HG02852 (cell line): ENCODE results near the gene EDC3.
"Not testable (repeated sequence)": the region's sequence is repeated elsewhere in the genome, so short reads cannot be mapped to it uniquely, and the experiment has no call there.

Experiments
- ATAC-seq: cut with Tn5 transposase; IDR thresholded peaks from one replicate; pipeline ENCODE4 v1.9.1; 2021; ENCODE audit warnings: mild to moderate bottlenecking, moderate library complexity; ENCODE audit not compliant: unreplicated experiment

EDC3 gene

GRCh38 chr15:74695597-74696397 lies at the start of gene EDC3:
EDC3 (minus strand) TSS chr15:74696024; CDS start chr15:74675124, 20,900 bp downstream.
- ATAC-seq, result peak; percentile 87

- ATAC-seq, result no peak
Measured at GRCh38 chr15:74742422-74742821, 46.6 kb upstream of the EDC3 start.

GRCh38 chr15:74738239-74738638 lies 42.4 kb upstream of the EDC3 start:
- ATAC-seq, result not testable (repeated sequence)

- ATAC-seq, result no peak
Measured at GRCh38 chr15:74735305-74735704, 39.5 kb upstream of the EDC3 start.

GRCh38 chr15:74733269-74733668 lies 37.4 kb upstream of the EDC3 start:
- ATAC-seq, result no peak

GRCh38 chr15:74732846-74733245 lies 37.0 kb upstream of the EDC3 start:
- no peak for ATAC-seq

- ATAC-seq, result no peak
Measured at GRCh38 chr15:74730619-74731316, 34.9 kb upstream of the EDC3 start.

GRCh38 chr15:74729372-74729771 lies 33.5 kb upstream of the EDC3 start:
- ATAC-seq, result not testable (repeated sequence)

GRCh38 chr15:74728699-74729098 lies 32.9 kb upstream of the EDC3 start:
- ATAC-seq, result not testable (repeated sequence)

- no peak for ATAC-seq
Measured at GRCh38 chr15:74727727-74728126, 31.9 kb upstream of the EDC3 start.

- no peak for ATAC-seq
Measured at GRCh38 chr15:74726774-74727164, 30.9 kb upstream of the EDC3 start.

GRCh38 chr15:74725845-74726773 lies 30.3 kb upstream of the EDC3 start:
- ATAC-seq, result no peak

GRCh38 chr15:74725225-74725774 lies 29.5 kb upstream of the EDC3 start, which contains the start of gene CYP1A1:
CYP1A1 (minus strand) TSS chr15:74725528; CDS start chr15:74723097, 2,431 bp downstream.
- no peak for ATAC-seq

GRCh38 chr15:74724570-74725224 lies 28.9 kb upstream of the EDC3 start:
- ATAC-seq, result no peak

GRCh38 chr15:74723754-74724334 lies 28.0 kb upstream of the EDC3 start:
- no peak for ATAC-seq

- ATAC-seq, result no peak
Measured at GRCh38 chr15:74723187-74723586, 27.4 kb upstream of the EDC3 start.

- ATAC-seq, result no peak
Measured at GRCh38 chr15:74722591-74722990, 26.8 kb upstream of the EDC3 start.

GRCh38 chr15:74716651-74717050 lies 20.8 kb upstream of the EDC3 start:
- ATAC-seq, result no peak

- ATAC-seq, result no peak
Measured at GRCh38 chr15:74712311-74712710, 16.5 kb upstream of the EDC3 start.
